GM19099 (cell line): Measurements from ENCODE around the gene ABCC10.

Source experiments
- POLR2A ChIP-seq: IDR thresholded peaks from 3 replicates; pipeline ENCODE4 v1.6.1; 2011; ENCODE audit warnings: low read depth; ENCODE audit not compliant: insufficient read length; ENCODE audit errors: extremely low read depth

Gene ABCC10

DNA sequence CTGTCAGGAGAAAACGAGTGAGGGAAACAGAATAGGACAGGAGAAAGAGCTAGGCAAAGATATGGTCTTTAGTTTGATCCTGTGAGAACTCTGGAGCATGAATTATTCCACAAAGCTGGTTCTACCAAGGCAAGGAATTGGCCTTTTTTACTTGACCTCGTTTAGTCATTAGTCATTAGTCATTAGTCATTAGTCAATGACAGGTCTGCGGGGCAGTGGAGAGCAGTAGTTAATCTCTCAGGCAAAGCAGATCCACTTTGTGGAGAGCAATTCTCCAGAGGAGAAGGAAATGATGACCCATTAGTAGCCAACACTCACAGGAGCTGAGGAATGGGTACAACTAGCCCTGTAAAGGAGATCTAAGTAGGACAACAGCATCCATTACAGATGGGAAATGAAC, 22.0 kb upstream of the ABCC10 start:
- TF ChIP-seq POLR2A, result no peak

DNA sequence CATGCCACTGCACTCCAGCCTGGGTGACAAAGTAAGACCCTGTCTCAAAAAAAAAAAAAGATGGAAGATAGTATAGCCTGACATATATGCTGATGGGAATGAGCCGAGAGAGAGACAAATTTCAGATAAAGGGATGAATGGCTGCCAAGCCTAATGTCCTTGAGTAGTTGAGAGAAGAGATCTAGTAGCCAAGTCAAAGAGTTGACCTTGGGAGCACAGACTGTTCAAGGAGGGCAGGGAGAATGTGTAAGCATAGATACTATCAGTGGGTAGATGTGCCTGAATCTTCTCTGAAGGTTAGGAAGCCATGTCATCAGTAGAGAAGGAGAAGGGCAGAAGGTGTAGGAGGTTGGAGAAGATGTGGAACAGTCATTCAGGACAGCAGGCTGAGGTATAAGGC, 20.0 kb upstream of the ABCC10 start:
- TF ChIP-seq POLR2A, result no peak

DNA sequence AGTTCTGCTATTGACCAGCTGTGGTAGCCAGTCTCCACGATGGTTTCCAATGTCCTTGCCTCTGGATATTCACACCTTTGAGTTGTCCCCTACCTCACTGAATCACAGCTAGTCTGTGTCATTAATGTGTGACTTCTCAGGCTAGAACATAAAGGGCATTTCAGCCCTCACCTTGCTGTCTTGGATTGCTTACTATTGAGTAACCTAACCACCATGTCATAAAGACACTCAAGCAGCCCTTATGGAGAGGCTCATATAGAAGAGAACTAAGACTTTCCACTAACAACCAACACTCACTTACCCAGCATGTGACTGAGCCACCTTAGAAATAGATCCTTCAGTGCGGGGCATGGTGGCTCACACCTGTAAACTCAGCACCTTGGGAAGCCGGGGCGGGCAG, 19.1 kb upstream of the ABCC10 start:
- TF ChIP-seq POLR2A, result no peak

DNA sequence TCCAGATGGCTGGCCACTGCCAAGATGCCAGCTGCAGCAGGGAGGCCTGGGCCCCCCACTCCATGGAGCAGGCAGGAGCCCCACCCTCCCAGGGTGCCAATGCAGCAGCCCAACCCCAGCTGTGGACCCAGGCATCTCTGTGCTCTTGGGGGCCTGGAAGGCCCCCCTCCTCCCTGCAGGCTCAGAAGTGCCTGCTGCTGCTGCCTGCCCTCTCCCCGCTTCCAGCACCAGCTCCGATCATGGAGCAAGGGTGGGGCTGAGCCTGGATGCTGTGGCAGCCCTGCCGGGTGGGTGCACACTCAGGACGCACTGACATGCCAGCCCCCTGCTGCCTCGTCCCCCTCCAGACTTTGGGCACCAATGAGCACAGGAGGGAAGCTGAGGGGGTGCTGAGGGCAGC, 14.8 kb upstream of the ABCC10 start:
- TF ChIP-seq POLR2A, result no peak

DNA sequence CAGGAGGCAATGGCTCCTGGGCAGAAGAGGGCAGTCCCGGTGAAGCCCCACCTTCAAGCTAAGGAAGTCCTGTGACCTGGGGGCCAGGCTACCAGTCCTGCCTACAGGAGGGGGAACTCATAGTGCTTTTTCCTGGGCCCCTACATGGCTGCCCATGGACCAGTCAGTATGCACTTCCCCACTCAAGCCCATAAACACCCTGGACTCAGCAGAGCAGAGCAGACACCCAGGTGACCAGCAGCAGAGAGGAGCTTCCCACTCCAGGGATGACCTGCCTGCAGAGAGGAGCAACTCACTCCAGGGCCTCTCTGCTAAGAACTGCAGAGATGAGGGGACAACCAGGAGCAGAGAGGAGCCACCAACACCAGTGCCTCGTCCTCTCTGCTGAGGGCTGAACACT, 14.3 kb upstream of the ABCC10 start:
- no peak for TF ChIP-seq POLR2A

DNA sequence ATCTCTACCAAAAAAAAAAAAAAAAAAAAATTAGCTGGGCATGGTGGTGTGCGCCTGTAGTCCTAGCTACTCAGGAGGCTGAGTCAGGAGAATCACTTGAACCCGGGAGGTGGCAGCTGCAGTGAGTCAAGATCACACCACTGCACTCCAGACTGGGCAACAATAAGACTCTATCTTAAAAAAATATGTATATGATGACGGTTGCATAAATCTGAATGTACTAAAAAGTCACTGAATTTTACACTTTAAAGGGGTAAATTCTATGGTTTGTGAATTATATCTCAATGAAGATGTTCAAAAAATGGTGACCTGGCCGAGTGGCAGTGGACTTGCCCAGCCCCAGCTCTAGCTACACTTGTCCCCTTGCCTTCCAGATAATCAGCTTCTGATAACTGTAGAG, 10.4 kb upstream of the ABCC10 start:
- no peak for TF ChIP-seq POLR2A

DNA sequence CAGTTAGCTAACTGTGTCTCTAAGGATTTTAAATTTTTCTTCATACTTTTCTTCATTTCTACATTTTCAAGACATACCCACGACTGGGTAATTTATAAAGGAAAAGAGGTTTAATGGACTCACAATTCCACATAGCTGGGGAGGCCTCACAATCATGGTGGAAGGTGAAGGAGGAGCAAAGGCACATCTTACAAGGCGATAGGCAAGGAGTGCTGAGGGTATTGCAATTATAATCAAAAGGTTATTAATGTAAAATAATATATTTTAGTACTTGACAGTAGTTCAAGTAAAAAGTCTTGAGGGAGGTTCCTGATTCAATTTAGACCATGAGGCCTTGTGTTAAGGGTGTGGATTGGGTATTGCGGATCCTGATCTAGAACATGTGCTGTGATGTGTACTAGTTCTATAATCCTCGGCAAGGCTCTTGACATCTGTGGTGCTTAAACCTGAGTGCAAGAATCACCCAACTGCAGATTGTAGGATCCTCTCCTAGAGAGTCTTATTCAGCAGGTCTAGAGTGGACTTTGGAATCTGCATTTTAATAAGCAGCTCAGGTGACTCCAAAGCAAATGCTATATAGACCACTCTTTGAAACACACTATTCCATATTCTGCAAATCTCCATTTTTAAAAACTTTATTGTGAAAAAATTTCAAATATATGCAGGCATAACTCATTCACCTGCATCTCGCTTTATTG, 7.2 kb upstream of the ABCC10 start:
- no peak for TF ChIP-seq POLR2A

DNA sequence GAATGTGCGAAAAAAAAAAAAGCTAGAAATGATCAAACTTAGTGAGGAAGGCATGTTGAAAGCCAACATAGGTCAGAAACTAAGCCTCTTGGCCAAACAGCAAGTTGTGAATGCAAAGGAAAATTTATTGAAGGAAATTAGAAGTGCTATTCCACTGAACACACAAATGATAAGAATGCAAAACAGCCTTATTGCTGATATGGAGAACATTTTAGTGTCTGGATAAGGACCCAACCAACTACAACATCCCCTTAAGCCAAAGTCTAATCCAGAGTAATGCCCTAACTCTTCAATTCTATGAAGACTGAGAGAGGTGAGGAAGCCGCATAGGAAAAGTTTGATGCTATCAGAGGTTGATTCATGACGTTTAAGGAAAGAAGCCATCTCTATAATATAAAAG, 5.5 kb upstream of the ABCC10 start:
- TF ChIP-seq POLR2A, result no peak

DNA sequence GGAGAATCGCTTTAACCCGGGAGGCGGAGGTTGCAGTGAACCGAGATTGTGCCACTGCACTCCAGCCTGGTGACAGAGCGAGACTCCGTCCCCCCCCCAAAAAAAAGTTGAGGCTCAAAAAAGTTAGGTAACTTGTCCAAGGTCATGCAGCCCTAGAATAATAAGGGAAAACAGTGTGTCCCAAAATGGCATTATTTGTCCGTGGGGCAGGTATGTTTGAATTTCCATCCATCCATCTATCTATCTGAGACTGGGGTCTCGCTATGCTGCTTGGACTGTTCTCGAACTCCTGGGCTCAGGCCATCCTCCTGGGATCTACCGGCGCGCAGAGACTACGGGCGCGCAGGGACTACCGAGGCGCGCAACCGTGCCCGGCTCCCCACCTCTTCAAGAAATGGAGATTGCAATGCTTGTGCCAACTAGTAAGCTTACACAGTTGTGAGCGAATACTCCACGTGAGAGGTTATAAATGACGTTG, 374 bp upstream of the ABCC10 start:
- no peak for TF ChIP-seq POLR2A

DNA sequence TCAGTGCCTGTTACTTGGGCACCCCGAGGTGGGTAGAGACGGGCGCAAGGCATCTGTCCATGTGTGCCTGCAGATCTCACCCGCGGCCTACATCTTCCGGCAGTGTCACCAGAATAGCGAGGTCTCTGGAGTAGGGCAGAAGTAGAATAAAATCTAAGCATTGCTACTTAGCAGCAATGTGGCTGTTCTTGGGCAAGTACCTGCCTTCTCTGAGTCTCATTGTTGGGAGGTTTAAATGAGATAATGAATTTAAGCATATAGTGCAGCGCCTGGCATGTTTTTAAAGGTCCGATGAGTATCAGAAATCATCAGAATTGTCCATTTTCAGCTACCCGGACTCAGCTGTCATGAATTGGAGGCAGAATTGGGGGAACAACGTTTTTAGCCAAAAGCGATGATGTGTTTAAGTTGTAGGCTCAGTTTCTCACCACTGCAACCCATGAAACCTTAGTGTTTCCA, 800 bp downstream of the ABCC10 start:
- TF ChIP-seq POLR2A, result no peak

DNA sequence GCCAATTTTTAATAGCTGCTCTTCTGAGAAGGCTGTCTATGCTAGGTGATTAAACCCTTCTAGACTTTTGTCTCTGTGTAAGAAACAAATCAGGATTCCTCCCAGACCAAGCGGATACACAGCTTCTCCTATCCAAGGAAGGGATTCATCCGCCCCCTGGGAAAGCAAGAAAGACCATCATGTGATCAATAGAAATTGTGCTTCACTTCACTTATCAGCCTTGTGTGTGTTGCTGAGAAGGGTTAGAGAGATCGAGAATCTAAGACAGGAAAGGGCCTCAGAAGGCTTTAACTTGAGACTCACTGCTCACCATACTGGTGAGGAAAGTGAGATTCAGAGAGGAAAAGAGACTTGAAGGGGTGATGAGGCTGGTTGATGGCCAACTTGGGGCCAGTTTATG, 1.5 kb downstream of the ABCC10 start:
- no peak for TF ChIP-seq POLR2A

DNA sequence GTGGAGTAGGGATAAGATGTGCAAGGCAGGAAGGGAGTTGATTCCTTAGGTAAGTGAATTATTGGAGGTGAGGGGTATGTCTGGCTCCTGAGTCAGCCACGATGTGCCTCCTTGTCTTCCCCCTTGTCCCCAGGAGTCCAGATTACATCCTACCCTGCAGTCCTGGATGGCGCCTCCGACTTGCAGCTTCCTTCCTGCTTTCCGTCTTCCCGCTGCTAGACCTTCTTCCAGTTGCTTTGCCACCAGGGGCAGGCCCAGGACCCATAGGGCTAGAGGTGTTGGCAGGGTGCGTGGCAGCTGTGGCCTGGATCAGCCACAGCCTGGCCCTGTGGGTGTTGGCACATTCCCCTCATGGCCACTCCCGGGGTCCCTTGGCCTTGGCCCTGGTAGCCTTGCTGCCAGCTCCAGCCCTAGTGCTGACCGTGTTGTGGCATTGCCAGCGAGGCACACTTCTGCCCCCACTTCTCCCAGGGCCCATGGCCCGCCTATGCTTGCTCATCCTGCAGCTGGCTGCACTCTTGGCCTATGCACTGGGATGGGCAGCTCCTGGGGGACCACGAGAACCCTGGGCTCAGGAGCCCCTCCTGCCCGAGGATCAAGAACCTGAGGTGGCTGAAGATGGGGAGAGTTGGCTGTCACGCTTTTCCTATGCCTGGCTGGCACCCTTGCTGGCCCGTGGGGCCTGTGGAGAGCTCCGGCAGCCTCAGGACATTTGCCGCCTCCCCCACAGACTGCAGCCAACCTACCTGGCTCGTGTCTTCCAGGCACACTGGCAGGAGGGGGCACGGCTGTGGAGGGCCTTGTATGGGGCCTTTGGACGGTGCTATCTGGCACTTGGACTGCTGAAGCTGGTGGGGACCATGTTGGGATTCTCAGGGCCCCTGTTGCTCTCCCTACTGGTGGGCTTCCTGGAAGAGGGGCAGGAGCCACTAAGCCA, 4.9 kb downstream of the ABCC10 start:
- TF ChIP-seq POLR2A, result no peak

DNA sequence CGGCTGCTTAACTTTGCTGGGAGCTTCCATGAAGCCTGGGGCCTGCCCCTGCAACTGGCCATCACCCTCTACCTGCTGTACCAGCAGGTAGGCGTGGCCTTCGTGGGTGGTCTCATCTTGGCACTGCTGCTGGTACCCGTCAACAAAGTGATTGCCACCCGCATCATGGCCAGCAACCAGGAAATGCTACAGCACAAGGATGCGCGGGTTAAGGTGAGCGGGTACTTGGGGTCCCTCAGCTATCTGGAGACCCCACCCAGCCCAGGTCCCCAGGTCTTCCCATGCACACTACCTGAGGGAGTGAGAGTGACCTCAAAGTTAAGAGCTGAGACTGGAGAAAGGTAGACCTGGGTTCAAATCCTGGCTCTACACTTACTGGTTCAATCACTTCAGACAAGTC, 5.8 kb downstream of the ABCC10 start:
- no peak for TF ChIP-seq POLR2A

DNA sequence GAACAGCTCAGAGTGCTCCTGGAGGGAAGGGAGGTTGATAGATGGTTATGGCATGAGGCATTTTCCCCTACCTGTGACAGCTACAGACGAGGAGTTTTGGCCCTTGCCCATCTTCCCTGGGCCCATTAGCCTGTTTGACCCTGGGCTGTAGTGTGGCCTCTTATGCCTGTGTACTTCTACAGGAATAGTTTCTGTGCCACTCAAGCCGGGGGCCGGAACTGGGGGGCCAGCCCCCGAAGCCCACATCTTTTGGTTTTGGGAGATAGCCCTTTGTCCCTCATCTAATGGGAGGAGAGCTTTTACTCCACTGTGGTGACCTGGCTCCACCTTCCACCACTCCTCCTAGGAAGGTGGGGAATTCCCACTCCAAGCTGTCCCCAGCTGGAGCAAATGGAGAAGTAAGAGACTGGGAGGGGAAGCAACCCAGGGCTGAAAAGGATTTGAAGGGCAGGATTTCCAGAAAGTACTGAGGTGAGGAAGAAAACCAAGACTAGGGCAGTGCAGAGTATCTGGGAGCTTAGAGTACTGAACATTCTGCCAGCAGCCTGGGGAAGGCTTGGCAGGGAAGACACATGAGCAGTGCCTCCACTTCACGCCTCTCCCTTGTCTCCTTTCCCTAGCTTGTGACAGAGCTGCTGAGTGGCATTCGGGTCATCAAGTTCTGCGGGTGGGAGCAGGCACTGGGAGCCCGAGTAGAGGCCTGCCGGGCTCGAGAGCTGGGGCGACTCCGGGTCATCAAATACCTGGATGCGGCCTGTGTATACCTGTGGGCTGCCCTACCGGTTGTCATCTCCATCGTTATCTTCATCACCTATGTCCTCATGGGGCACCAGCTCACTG, 6.9 kb downstream of the ABCC10 start:
- TF ChIP-seq POLR2A, result no peak

DNA sequence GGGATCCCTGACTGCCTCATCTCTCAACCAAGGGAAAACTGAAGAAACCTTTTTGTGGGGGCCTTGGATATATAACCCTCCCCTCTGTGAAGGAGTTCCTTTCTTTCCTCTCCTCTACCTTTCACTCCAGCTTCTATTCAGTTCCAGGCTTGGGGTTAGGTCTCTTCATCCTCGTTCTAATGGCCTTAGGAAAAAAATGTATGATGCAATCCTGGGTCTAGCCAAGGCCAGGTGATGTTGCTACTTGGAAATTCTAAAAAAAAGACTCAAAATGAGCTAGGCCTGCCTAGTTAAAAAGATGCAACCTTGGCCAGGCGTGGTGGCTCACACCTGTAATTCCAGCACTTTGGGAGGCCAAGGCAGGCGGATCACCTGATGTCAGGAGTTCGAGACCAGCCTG, 7.6 kb downstream of the ABCC10 start:
- no peak for TF ChIP-seq POLR2A
